HCT116 (cell line): ENCODE measurements around the gene INSR. TPM values are rescaled to one million over a fixed set of nuclear protein-coding genes. Genes with fewer than 3 reads are reported as not detected.

Experiments used
- ATAC-seq: fragments of 200-7000 bp; cut with Tn5 transposase; 2 replicates; pipeline ENCODE4 v1.9.1; 2020; ENCODE audit warnings: mild to moderate bottlenecking, moderate library complexity
- BruUV-seq: library from RNA; stranded (reverse); fragments of 400-500 nt; replicated peaks from 2 replicates; lab custom pipeline; 2021; lab: Mats Ljungman, UMichigan
- CTCF ChIA-PET: fragments of 300-600 bp; sonication (Branson Sonifier 250); formaldehyde crosslinking; loops from one replicate; lab custom pipeline; 2021; ENCODE audit warnings: antibody characterized with exemption; lab: Charles Lee
- POLR2A ChIA-PET: fragments of 300-600, 350-600 bp; sonication (Branson Sonifier 250); formaldehyde crosslinking; loops from one replicate; lab custom pipeline; 2021; ENCODE audit warnings: antibody characterized with exemption; lab: Charles Lee
- RAD21 ChIA-PET, 2 experiments: fragments of 300-600 bp; sonication (Branson Sonifier 250); formaldehyde crosslinking; loops; one replicate each; lab custom pipeline; 2023; ENCODE audit warnings: low total read pairs in 2 of 2; ENCODE audit not compliant: uncharacterized antibody in 2 of 2, unreplicated experiment in 2 of 2, low non-redundant PET in 1 of 2; lab: Charles Lee
- DNase-seq: peaks from one replicate; pipeline ENCODE4 v3.0.0-alpha.2; 2010; ENCODE audit warnings: low read depth, low spot score
- H2AFZ ChIP-seq: fragments of 200-600 bp; shearing (Covaris generic), sonication (generic); 2 replicates; pipeline ENCODE4 v1.6.1; 2017; ENCODE audit warnings: low read depth, mixed run types, mixed read lengths, antibody characterized with exemption, low read length; ENCODE audit not compliant: poor library complexity, severe bottlenecking
- H3K27ac ChIP-seq: 2 replicates; pipeline ENCODE4 v1.5.1; 2012; ENCODE audit warnings: low read depth, low read length
- H3K27me3 ChIP-seq: fragments of 200-600 bp; sonication (generic); 2 replicates; pipeline ENCODE4 v1.6.1; 2016; ENCODE audit warnings: mixed run types, low read length, mixed read lengths; ENCODE audit not compliant: insufficient read depth
- H3K36me3 ChIP-seq, 2 experiments: fragments of 200-500 bp in 1 of 2; fragments of 200-600 bp in 1 of 2; sonication (Bioruptor generic) in 1 of 2; sonication (generic) in 1 of 2; 2 replicates each; pipeline versions ENCODE4 v1.5.1 to v1.6.1; 2014 to 2016; ENCODE audit warnings: low read length in 2 of 2, inconsistent platforms in 1 of 2, mixed read lengths in 1 of 2, mixed run types in 1 of 2; ENCODE audit not compliant: insufficient read depth in 2 of 2, control insufficient read depth in 1 of 2
- H3K4me1 ChIP-seq, 2 experiments: fragments of 200-600 bp in 1 of 2; sonication (generic) in 1 of 2; 2 replicates each; pipeline versions ENCODE4 v1.5.1 to v1.6.1; 2012 to 2017; ENCODE audit warnings: low read length in 2 of 2, inconsistent platforms in 1 of 2, mild to moderate bottlenecking in 1 of 2, mixed read lengths in 1 of 2, mixed run types in 1 of 2, moderate library complexity in 1 of 2; ENCODE audit not compliant: insufficient read depth in 2 of 2, control insufficient read depth in 1 of 2
- H3K4me2 ChIP-seq: fragments of 200-600 bp; sonication (generic); 2 replicates; pipeline ENCODE4 v1.6.1; 2017; ENCODE audit warnings: mixed run types, low read length, mixed read lengths
- H3K4me3 ChIP-seq, 2 experiments: fragments of 200-600 bp in 1 of 2; sonication (generic) in 1 of 2; replicated peaks in 1 of 2; 2 replicates each; pipeline ENCODE4 v1.5.1; 2011 to 2016; ENCODE audit warnings: low read length in 2 of 2, control low read depth in 1 of 2, low read depth in 1 of 2, mild to moderate bottlenecking in 1 of 2, mixed read lengths in 1 of 2, mixed run types in 1 of 2
- H3K79me2 ChIP-seq: fragments of 200-600 bp; sonication (generic); 2 replicates; pipeline ENCODE4 v1.6.1; 2017; ENCODE audit warnings: mild to moderate bottlenecking, mixed run types, low read length, moderate library complexity, mixed read lengths; ENCODE audit not compliant: insufficient read depth
- H3K9ac ChIP-seq: fragments of 200-600 bp; sonication (generic); 2 replicates; pipeline ENCODE4 v1.6.1; 2016; ENCODE audit warnings: low read length, mixed read lengths
- H3K9me2 ChIP-seq: fragments of 200-600 bp; sonication (generic), shearing (Covaris generic); 2 replicates; pipeline ENCODE4 v1.6.1; 2017; ENCODE audit warnings: mixed run types, mild to moderate bottlenecking, moderate library complexity; ENCODE audit not compliant: insufficient read depth
- H3K9me3 ChIP-seq, 2 experiments: fragments of 200-500 bp in 1 of 2; fragments of 200-600 bp in 1 of 2; sonication (Bioruptor generic) in 1 of 2; sonication (generic) in 1 of 2; 2 replicates each; pipeline ENCODE4 v1.6.1; 2014 to 2017; ENCODE audit warnings: low read length in 2 of 2, mixed read lengths in 2 of 2, inconsistent platforms in 1 of 2, low read depth in 1 of 2, mild to moderate bottlenecking in 1 of 2, mixed run types in 1 of 2, moderate library complexity in 1 of 2; ENCODE audit not compliant: control insufficient read depth in 1 of 2, insufficient read depth in 1 of 2
- H4K20me1 ChIP-seq: fragments of 200-600 bp; sonication (generic), shearing (Covaris generic); 2 replicates; pipeline ENCODE4 v1.6.1; 2017; ENCODE audit warnings: mixed run types, mild to moderate bottlenecking, moderate library complexity; ENCODE audit not compliant: insufficient read depth
- ATF3 ChIP-seq: IDR thresholded peaks from 2 replicates; pipeline ENCODE4 v1.6.1; 2012
- CBX3 ChIP-seq: IDR thresholded peaks from 2 replicates; pipeline ENCODE4 v1.6.1; 2012; ENCODE audit warnings: low read depth
- CEBPB ChIP-seq: IDR thresholded peaks from 2 replicates; pipeline ENCODE4 v1.6.1; 2012; ENCODE audit warnings: low read depth
- CTCF ChIP-seq, 3 experiments: fragments of 200-600 bp in 1 of 3; sonication (generic) in 1 of 3; IDR thresholded peaks in 2 of 3; conservative IDR thresholded peaks in 1 of 3; 2 replicates each; pipeline ENCODE4 v1.5.1; 2012 to 2017; ENCODE audit warnings: low read depth in 2 of 3, low read length in 2 of 3, antibody characterized with exemption in 1 of 3, borderline replicate concordance in 1 of 3, control low read depth in 1 of 3, mild to moderate bottlenecking in 1 of 3, mixed read lengths in 1 of 3, mixed run types in 1 of 3, moderate library complexity in 1 of 3; ENCODE audit not compliant: insufficient read depth in 1 of 3
- EZH2 ChIP-seq: fragments of 200-600 bp; sonication (generic); IDR thresholded peaks from 2 replicates; pipeline ENCODE4 v1.6.1; 2017; ENCODE audit warnings: antibody characterized with exemption, mixed run types
- EZH2phosphoT487 ChIP-seq: fragments of 200-600 bp; IDR thresholded peaks from 2 replicates; pipeline ENCODE4 v1.6.1; 2018; ENCODE audit warnings: antibody characterized with exemption, borderline replicate concordance
- FOSL1 ChIP-seq: IDR thresholded peaks from 2 replicates; pipeline ENCODE4 v1.6.1; 2012; ENCODE audit warnings: low read depth
- MAX ChIP-seq: IDR thresholded peaks from 2 replicates; pipeline ENCODE4 v1.6.1; 2012
- POLR2A ChIP-seq: IDR thresholded peaks from 2 replicates; pipeline ENCODE4 v1.7.0; 2011; ENCODE audit warnings: borderline replicate concordance; ENCODE audit not compliant: insufficient read depth, insufficient read length; ENCODE audit errors: extremely low read depth
- RAD21 ChIP-seq: IDR thresholded peaks from 2 replicates; pipeline ENCODE4 v1.6.1; 2012; ENCODE audit warnings: low read depth, mild to moderate bottlenecking
- REST ChIP-seq: IDR thresholded peaks from 2 replicates; pipeline ENCODE4 v1.6.1; 2012; ENCODE audit warnings: low read depth
- TCF7L2 ChIP-seq: IDR thresholded peaks from 2 replicates; pipeline ENCODE4 v1.7.0; 2011; ENCODE audit warnings: borderline replicate concordance, inconsistent platforms; ENCODE audit not compliant: insufficient read depth, insufficient read length; ENCODE audit errors: extremely low read depth
- YY1 ChIP-seq: IDR thresholded peaks from 2 replicates; pipeline ENCODE4 v1.6.1; 2011; ENCODE audit warnings: low read length, low read depth, moderate library complexity, mild to moderate bottlenecking; ENCODE audit not compliant: insufficient replicate concordance; ENCODE audit errors: extremely low read depth
- ZBTB33 ChIP-seq: IDR thresholded peaks from 2 replicates; pipeline ENCODE4 v1.6.1; 2011; ENCODE audit warnings: mild to moderate bottlenecking, low read length, moderate library complexity; ENCODE audit not compliant: insufficient replicate concordance; ENCODE audit errors: extremely low read depth
- ZFX ChIP-seq: fragments of 450-650 bp; IDR thresholded peaks from 2 replicates; pipeline ENCODE4 v1.6.1; 2017
- ZNF274 ChIP-seq: fragments of 200-500 bp; sonication (Bioruptor generic); IDR thresholded peaks from 2 replicates; pipeline ENCODE4 v1.6.1; 2014; ENCODE audit warnings: mild to moderate bottlenecking, low read depth, low read length, inconsistent platforms
- intact Hi-C: fragments of 100-400 bp; cut with micrococcal nuclease; formaldehyde crosslinking; loops from 2 replicates; pipeline ENCODE4 v1.10.0; 2022
- total RNA-seq: library from RNA; stranded (reverse); gene quantifications from one replicate; pipeline ENCODE4 v1.2.1, GENCODE V29; 2021; ENCODE audit not compliant: unreplicated experiment

The INSR gene
- total RNA-seq, 1 experiment from 2014 or later = 25.4 TPM

GRCh38 chr19:7268705-7269098, 25.5 kb downstream of the INSR start:
- POLR2A ChIA-PET = no interaction called here
- ATAC-seq = no peak
- intact Hi-C loops = no loop called here
- no TSS peak for BruUV-seq
- Histone ChIP-seq H3K4me3 (no peak overlapping the region), H3K9ac (no peak overlapping the region), H2AFZ (no peak overlapping the region), H3K79me2 (peaks cover 5% of the 10 kb centered on the region; the same call in 1 of the 2 replicates), H3K9me2 (no peaks in the 10 kb centered on the region), H3K27me3 (no peaks in the 10 kb centered on the region), H3K9me3 (no peaks in the 10 kb centered on the region), H3K4me2 (no peak overlapping the region), H4K20me1 (no peaks in the 10 kb centered on the region), H3K4me1 (no peaks in the 10 kb centered on the region), H3K27ac (no peak overlapping the region), H3K36me3 (no peaks in the 10 kb centered on the region)
- DNase-seq = no peak
- CTCF ChIA-PET = no interaction called here
- TF ChIP-seq EZH2 (no peak), ZBTB33 (no peak), POLR2A (no peak), REST (no peak), EZH2phosphoT487 (no peak), MAX (no peak), TCF7L2 (no peak), CEBPB (no peak), RAD21 (no peak), ZFX (no peak), YY1 (no peak), ATF3 (no peak), ZNF274 (no peak), CBX3 (no peak), FOSL1 (no peak), CTCF (IDR thresholded peaks at IDR 0.05 in 2 of 3, conservative IDR thresholded peaks at IDR 0.05 in 1 of 3; ENCODE audit: borderline replicate concordance in 1 of 3, insufficient read depth in 1 of 3, low read depth in 2 of 3, low read length in 2 of 3) (no peak)
- RAD21 ChIA-PET = no interaction called here
